Peyer's patch (tissue), 4 donors: ENCODE measurements around the gene UNC50. TPM values are rescaled to one million over a fixed set of nuclear protein-coding genes. Genes with fewer than 3 reads are reported as not detected.

Experiments used
- DNase-seq, 3 donors: peaks; one replicate each; pipeline ENCODE4 v3.0.0-alpha.2; 2017 to 2019
- H3K27ac ChIP-seq, 4 donors: fragments of 200-600 bp; sonication (generic); one replicate each; pipeline ENCODE4 v1.5.1; 2016 to 2019
- H3K27me3 ChIP-seq, 2 donors: fragments of 200-600 bp; sonication (generic); one replicate each; pipeline ENCODE4 v1.5.1; 2019
- H3K36me3 ChIP-seq, 3 donors: fragments of 200-600 bp; sonication (generic); one replicate each; pipeline ENCODE4 v1.5.1; 2016 to 2019
- H3K4me1 ChIP-seq, 4 donors: fragments of 200-600 bp; sonication (generic); one replicate each; pipeline ENCODE4 v1.5.1; 2016 to 2019
- H3K4me3 ChIP-seq, 4 donors: fragments of 200-600 bp; sonication (generic); 1 replicate in 3 of 4; 2 replicates in 1 of 4; pipeline ENCODE4 v1.5.1; 2016 to 2019; ENCODE audit warnings: mild to moderate bottlenecking in 1 of 4
- H3K9me3 ChIP-seq, 4 donors: fragments of 200-600 bp; sonication (generic); one replicate each; pipeline ENCODE4 v1.5.1; 2016 to 2019; ENCODE audit warnings: mild to moderate bottlenecking in 1 of 4
- POLR2A ChIP-seq, 2 donors: fragments of 450-650 bp; IDR thresholded peaks; one replicate each; pipeline ENCODE4 v1.5.1; 2017; ENCODE audit warnings: antibody characterized with exemption in 2 of 2, mild to moderate bottlenecking in 2 of 2, moderate library complexity in 2 of 2
- total RNA-seq, 4 donors: library from RNA; depleted of rRNA; stranded (reverse); fragments of >200 nt; gene quantifications; one replicate each; pipeline ENCODE4 v1.1.0, GENCODE V29; 2016
- TF ChIP-seq, protein P1 (sequence below), 6 experiments: fragments of 450-650 bp in 4 of 6; fragments of 200-600 bp in 2 of 6; sonication (generic) in 1 of 6; IDR thresholded peaks; one replicate each; pipeline ENCODE4 v1.5.1; 2017 to 2019; ENCODE audit warnings: antibody characterized with exemption in 6 of 6, mild to moderate bottlenecking in 3 of 6, moderate library complexity in 1 of 6

UNC50 gene
- total RNA-seq, 4 donors from 2014 or later = 31.1 to 51.7 (median 35.0) TPM

DNA sequence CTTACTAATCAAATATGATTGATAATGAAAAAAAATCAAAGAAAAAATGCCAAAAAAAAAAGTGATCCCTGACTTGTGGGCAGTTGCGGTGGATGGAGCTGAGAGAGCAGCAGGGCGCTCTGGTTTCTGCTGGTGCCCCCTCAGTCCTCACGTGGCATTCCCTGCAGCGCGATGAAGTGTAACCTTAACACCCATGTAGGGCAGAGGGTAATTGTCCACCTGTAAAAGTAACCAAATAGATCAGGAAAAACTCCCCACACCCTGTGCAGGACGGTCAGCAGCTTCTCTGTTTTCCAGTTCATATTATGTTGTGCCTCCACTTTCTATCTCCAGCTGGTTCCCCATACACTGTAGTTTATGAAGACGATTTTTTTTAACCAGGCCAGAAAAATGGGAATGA lies 25.1 kb upstream of the UNC50 start:
- no peaks in the 10 kb centered on the region for H3K4me1 ChIP-seq
- TF ChIP-seq, protein P1, sequence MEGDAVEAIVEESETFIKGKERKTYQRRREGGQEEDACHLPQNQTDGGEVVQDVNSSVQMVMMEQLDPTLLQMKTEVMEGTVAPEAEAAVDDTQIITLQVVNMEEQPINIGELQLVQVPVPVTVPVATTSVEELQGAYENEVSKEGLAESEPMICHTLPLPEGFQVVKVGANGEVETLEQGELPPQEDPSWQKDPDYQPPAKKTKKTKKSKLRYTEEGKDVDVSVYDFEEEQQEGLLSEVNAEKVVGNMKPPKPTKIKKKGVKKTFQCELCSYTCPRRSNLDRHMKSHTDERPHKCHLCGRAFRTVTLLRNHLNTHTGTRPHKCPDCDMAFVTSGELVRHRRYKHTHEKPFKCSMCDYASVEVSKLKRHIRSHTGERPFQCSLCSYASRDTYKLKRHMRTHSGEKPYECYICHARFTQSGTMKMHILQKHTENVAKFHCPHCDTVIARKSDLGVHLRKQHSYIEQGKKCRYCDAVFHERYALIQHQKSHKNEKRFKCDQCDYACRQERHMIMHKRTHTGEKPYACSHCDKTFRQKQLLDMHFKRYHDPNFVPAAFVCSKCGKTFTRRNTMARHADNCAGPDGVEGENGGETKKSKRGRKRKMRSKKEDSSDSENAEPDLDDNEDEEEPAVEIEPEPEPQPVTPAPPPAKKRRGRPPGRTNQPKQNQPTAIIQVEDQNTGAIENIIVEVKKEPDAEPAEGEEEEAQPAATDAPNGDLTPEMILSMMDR (IDR thresholded peaks at IDR 0.05) = no peak
- no peak for TF ChIP-seq POLR2A (IDR thresholded peaks at IDR 0.05)
- H3K27ac ChIP-seq = no peak overlapping the region
- H3K9me3 ChIP-seq = no peaks in the 10 kb centered on the region
- peak in 1 of 3 donors; percentile 7 for DNase-seq
- H3K27me3 ChIP-seq = no peaks in the 10 kb centered on the region
- H3K4me3 ChIP-seq = no peak overlapping the region
- H3K36me3 ChIP-seq = peaks cover 0 to 47% (median 0%) of the 10 kb centered on the region in 3 donors

DNA sequence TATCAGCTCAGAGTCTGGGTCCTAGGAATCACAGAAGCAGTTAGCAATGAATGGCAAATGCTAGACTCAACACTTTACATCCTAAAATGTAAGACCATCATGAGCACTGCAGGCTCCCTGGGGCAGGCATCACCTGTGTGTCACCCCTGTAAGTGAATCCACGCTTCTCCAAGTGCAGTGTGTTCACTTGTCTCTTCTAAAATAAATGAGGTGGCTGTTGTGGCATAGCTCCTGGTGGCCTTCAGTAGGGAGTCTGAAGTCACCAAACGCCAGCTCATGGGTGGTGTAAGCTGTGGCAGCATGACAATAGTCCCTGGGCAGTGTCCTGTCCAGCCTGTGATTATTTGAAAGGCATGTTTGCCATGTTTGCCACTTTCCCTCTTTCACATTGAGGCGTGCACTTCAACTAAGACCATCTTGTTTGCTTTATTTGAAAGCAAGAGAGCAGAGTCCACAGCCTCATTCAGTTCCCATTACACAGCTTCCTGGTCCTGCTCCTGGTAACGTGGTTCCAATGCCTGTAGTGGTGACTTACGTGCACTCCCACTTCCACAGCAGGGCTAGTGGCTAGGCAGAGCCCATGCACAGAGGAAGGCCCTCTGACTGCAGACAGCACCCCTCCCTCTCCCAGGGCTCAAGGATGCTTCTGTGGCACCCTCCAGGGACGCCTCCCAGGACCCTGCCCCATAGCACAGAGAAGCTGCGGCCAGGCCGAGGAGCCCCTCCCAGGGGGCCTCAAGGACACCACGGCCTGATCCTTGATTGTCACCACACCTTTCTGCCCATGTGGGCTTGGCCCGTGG lies 24.4 kb upstream of the UNC50 start:
- H3K36me3 ChIP-seq = peaks cover 0 to 39% (median 0%) of the 10 kb centered on the region in 3 donors
- no peak for TF ChIP-seq POLR2A (IDR thresholded peaks at IDR 0.05)
- TF ChIP-seq, protein P1 (IDR thresholded peaks at IDR 0.05) = no peak
- H3K27ac ChIP-seq = no peak overlapping the region
- H3K4me3 ChIP-seq = no peak overlapping the region
- H3K27me3 ChIP-seq = no peaks in the 10 kb centered on the region
- no peaks in the 10 kb centered on the region for H3K9me3 ChIP-seq
- H3K4me1 ChIP-seq = no peaks in the 10 kb centered on the region
- DNase-seq = no peak

DNA sequence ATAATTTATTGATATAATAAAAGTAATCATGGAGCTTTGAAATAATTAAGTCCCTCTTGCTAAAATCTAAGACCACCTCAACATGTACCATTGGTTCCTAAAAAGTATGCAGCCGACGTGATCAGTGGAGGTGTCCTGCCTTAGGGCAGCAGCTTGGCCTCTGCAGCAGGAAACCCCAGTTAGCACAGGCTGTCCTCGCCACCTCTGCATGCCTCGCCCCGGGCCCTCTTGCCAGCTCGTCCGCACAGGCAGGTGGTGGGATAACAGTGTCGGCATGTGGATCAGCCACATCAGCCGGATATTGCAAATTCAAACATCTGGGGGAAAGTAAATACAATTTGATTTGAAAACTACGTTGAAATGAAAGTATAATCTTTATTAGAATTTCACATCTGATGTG lies 23.0 kb upstream of the UNC50 start:
- TF ChIP-seq, protein P1 (IDR thresholded peaks at IDR 0.05) = no peak
- no peak for TF ChIP-seq POLR2A (IDR thresholded peaks at IDR 0.05)
- H3K9me3 ChIP-seq = no peaks in the 10 kb centered on the region
- no peaks in the 10 kb centered on the region for H3K4me1 ChIP-seq
- no peak overlapping the region for H3K4me3 ChIP-seq
- no peaks in the 10 kb centered on the region for H3K27me3 ChIP-seq
- peaks cover 0 to 27% (median 0%) of the 10 kb centered on the region in 3 donors for H3K36me3 ChIP-seq
- no peak overlapping the region for H3K27ac ChIP-seq
- no peak for DNase-seq

DNA sequence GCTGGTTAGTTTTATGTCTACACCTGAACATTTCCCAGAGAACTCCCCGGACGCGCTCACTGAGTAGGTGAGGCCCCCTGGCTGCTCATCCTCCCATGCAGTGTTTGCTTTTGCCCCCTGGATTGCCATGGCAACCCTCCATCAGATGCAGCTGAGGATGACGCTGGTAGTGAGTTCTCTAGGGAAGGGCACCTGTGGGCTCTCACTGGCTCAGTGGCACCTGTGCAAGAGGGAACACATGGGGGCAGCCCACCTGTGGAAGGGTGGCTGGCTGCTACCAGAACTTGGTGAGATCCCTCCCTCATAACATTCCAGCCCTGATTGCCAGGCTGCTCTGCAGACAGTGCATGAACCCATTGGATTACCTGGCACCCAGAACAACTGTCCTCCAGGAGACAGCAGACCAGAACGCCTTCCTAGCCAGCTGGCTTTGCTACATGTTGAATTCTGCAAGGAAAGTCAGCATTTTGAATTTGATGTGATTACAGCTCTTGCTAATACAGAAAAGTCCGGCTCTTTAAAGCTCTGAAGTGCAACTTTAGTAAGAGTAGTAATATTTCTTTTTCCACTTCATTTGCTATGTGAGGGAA lies 21.7 kb upstream of the UNC50 start:
- H3K9me3 ChIP-seq = no peaks in the 10 kb centered on the region

DNA sequence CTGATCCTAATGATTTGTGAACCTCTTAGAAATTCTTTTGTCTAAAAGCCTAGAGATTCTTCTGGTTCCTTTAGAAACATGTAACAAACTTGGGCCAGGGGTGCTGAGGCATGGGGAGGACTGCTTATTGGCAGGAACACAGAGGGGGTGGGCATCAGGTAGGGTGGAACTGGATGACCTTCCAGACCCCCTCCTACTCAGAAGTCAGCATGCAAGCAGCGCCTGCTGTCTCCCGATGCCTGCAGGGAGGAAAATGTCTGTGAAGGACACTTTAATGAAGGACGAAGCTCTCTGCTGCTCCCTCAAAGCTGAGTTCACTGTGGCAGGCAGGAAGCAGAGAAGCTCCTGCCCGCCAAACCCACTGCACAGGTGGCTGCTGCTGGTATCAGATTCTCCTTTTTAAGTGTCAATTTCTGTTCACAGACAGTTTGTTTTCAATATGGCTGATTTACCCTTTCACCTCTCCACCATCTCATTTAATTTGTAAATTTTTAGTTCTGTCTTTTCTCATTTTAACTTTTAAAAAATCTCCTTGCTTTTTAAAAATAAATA lies 19.4 kb upstream of the UNC50 start:
- no peaks in the 10 kb centered on the region for H3K4me1 ChIP-seq
- no peaks in the 10 kb centered on the region for H3K9me3 ChIP-seq
- TF ChIP-seq, protein P1 (IDR thresholded peaks at IDR 0.05) = no peak
- no peak for TF ChIP-seq POLR2A (IDR thresholded peaks at IDR 0.05)
- H3K36me3 ChIP-seq = peaks cover 0 to 10% (median 0%) of the 10 kb centered on the region in 3 donors
- no peak overlapping the region for H3K4me3 ChIP-seq
- H3K27ac ChIP-seq = no peak overlapping the region
- no peak for DNase-seq
- H3K27me3 ChIP-seq = no peaks in the 10 kb centered on the region

More for the DNA sequence above, 21.7 kb upstream of the UNC50 start:
- Histone ChIP-seq H3K4me1 (no peaks in the 10 kb centered on the region), H3K36me3 (peaks cover 0 to 24% (median 0%) of the 10 kb centered on the region in 3 donors), H3K27me3 (no peaks in the 10 kb centered on the region), H3K27ac (no peak overlapping the region), H3K4me3 (no peak overlapping the region)
- TF ChIP-seq, protein P1 (IDR thresholded peaks at IDR 0.05) = no peak
- no peak for TF ChIP-seq POLR2A (IDR thresholded peaks at IDR 0.05)
- DNase-seq = no peak
